ENCODE data around the gene METTL16. TPM values are rescaled to one million over a fixed set of nuclear protein-coding genes. Genes with fewer than 3 reads are reported as not detected.
"Not testable (repeated sequence)": the region's sequence is repeated elsewhere in the genome, so short reads cannot be mapped to it uniquely, and the experiment has no call there.

METTL16 gene
- total and polyA plus RNA-seq, 11 donors, result 13.9 to 32.0 (median 24.3) TPM

DNA sequence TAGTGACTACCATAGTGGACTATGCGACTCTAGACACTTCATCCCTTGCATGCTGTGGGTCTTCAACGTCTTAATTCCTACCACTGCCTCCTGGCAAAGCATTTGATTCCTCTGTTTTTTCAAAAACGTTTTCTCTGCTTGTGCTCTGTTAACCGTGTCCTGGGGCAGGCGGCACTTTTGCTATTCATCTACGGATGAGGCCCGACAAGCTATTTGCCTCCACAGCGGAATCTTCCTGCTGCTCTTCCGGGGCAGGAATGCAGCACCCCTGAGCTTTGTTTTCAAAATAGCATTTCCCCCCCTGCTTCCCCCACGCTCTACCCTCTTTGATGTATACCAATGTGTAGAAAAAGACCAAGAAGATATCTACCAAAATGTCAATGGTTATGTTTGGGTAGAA is 39.8 kb upstream of the METTL16 start:
- no peaks in the 10 kb centered on the region for H3K9me3 ChIP-seq
- H3K27me3 ChIP-seq, result peaks cover 0 to 7% (median 0%) of the 10 kb centered on the region in 9 donors
- intact Hi-C loops (cut with DNase I), result no loop called here
- ATAC-seq (no peak), DNase-seq (no peak)
- H3K27ac ChIP-seq, result no peak overlapping the region
- H3K4me3 ChIP-seq, result no peak overlapping the region
- H3K36me3 ChIP-seq, result no peaks in the 10 kb centered on the region
- no peak for TF ChIP-seq POLR2A (IDR thresholded peaks at IDR 0.05)
- TF ChIP-seq, protein P1, sequence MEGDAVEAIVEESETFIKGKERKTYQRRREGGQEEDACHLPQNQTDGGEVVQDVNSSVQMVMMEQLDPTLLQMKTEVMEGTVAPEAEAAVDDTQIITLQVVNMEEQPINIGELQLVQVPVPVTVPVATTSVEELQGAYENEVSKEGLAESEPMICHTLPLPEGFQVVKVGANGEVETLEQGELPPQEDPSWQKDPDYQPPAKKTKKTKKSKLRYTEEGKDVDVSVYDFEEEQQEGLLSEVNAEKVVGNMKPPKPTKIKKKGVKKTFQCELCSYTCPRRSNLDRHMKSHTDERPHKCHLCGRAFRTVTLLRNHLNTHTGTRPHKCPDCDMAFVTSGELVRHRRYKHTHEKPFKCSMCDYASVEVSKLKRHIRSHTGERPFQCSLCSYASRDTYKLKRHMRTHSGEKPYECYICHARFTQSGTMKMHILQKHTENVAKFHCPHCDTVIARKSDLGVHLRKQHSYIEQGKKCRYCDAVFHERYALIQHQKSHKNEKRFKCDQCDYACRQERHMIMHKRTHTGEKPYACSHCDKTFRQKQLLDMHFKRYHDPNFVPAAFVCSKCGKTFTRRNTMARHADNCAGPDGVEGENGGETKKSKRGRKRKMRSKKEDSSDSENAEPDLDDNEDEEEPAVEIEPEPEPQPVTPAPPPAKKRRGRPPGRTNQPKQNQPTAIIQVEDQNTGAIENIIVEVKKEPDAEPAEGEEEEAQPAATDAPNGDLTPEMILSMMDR (IDR thresholded peaks at IDR 0.05), result no peak
- H3K4me1 ChIP-seq, result no peaks in the 10 kb centered on the region
- WGBS, 4 donors, result 40 to 45% (median 43%) methylated on average over 10 of the region's 10 CpGs

DNA sequence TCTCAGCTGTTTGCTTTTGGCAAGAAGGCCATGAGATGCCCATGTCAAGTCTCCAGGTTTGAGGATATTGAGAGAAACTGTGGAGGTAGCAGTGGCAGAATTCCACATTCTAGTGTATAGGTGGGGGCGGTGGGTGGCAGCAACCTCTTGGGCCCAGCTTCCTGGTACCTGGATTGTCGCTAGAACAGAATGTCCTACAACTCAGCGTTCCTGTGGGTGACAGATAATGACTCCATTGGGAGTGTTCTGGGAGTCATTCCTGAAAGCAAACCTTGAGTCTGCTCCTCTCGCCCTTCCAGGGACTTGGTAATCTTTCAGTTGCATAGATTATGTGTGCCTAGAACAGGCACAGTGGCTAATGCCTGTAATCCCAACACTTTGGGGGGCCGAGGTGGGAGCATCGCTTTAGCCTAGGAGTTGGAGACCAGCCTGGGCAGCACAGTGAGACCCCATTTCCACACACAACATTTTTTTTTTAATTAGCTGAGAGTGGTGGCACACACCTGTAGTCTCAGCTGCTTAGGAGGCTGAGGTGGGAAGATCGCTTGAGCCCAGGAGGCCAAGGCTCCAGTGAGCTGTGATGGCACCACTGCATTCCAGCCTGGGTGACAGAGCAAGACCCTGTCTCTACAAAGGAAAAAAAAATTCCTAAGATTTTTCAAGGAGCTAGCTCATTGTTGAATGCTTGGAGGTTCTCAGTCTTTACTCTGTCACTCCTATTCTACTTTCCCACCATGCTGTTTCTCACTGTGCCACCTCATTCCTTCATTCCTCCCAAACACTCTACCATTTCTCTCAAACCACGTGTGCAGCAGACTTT is 37.9 kb upstream of the METTL16 start:
- H3K4me1 ChIP-seq, result peaks cover 0 to 8% (median 0%) of the 10 kb centered on the region in 12 donors
- H3K36me3 ChIP-seq, result no peaks in the 10 kb centered on the region
- TF ChIP-seq, protein P1 (IDR thresholded peaks at IDR 0.05), result no peak
- TF ChIP-seq POLR2A (IDR thresholded peaks at IDR 0.05), result no peak
- 87 to 91% (median 88%) methylated on average over 8 of the region's 8 CpGs for WGBS, 4 donors
- intact Hi-C loops (cut with DNase I), result loop anchor here in 1 of 10 donors (5.0 kb wide), 1 partner anchor 43 kb away; the partner anchor contains the start of gene PAFAH1B1
- no peaks in the 10 kb centered on the region for H3K9me3 ChIP-seq
- ATAC-seq, result no peak
- no peak overlapping the region for H3K4me3 ChIP-seq
- H3K27ac ChIP-seq, result no peak overlapping the region
- peaks cover 0 to 7% (median 0%) of the 10 kb centered on the region in 9 donors for H3K27me3 ChIP-seq
- no peak for DNase-seq

DNA sequence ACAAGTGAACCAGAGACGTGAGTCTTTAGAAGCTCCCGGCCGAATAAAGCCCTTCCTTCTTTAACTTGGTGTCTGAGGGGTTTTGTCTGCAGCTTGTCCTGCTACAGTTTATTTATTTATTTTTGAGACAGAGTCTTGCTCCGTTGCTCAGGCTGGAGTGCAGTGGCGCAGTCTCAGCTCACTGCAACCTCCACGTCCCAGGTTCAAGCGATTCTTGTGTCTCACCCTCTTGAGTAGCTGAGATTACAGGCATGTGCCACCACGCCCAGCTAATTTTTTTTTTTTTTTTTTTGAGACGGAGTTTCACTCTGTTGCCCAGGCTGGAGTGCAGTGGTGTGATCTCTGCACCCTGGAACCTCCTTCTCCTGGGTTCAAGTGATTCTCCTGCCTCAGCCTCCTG is 36.3 kb upstream of the METTL16 start:
- DNase-seq, H3K4me3 ChIP-seq, H3K4me1 ChIP-seq, H3K27me3 ChIP-seq, H3K27ac ChIP-seq, H3K36me3 ChIP-seq, ATAC-seq, H3K9me3 ChIP-seq: not testable (repeated sequence)
- WGBS, 4 donors, result 74 to 85% (median 77%) methylated on average over 9 of the region's 9 CpGs
- intact Hi-C loops (cut with DNase I), result loop anchor here in 1 of 10 donors (5.0 kb wide), 1 partner anchor 44 kb away; the partner anchor contains the start of gene PAFAH1B1

DNA sequence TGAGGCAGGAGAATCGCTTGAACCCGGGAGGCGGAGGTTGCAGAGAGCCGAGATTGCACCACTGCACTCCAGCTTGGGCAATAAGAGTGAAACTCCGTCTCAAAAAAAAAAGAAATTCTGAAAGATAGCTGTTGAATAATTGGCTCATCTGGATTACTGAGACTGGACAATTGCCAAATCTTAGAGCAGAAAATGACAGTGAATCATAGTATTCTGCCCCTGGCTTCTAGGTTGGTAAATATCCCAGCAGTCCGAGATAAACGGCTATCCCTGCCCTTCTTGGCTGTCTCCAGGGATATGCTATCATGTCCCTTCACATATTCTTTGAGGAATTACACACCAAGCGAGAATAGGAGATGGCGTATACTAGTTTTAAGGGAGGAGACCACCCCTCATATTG is 35.5 kb upstream of the METTL16 start:
- no peak for ATAC-seq
- TF ChIP-seq, protein P1 (IDR thresholded peaks at IDR 0.05), result no peak
- TF ChIP-seq POLR2A (IDR thresholded peaks at IDR 0.05), result no peak
- DNase-seq, result no peak
- intact Hi-C loops (cut with DNase I), result loop anchor here in 1 of 10 donors (5.0 kb wide), 1 partner anchor 45 kb away; the partner anchor contains the start of gene PAFAH1B1
- Histone ChIP-seq H3K9me3 (no peaks in the 10 kb centered on the region), H3K27ac (no peak overlapping the region), H3K4me3 (no peak overlapping the region), H3K4me1 (peaks cover 0 to 8% (median 0%) of the 10 kb centered on the region in 12 donors), H3K27me3 (peaks cover 0 to 7% (median 0%) of the 10 kb centered on the region in 9 donors), H3K36me3 (no peaks in the 10 kb centered on the region)
- WGBS, 4 donors, result 64 to 83% (median 69%) methylated on average over 9 of the region's 9 CpGs

All from heart left ventricle (tissue), 16 donors.